Stomach (tissue), 4 donors: ENCODE data around the gene ELOVL7.

Experiments
- CTCF ChIP-seq, 7 experiments: fragments of 450-650 bp in 4 of 7; fragments of 200-600 bp in 3 of 7; sonication (generic) in 3 of 7; IDR thresholded peaks; one replicate each; pipeline ENCODE4 v1.5.1; 2016 to 2019; ENCODE audit warnings: antibody characterized with exemption in 7 of 7, control low read depth in 2 of 7, mild to moderate bottlenecking in 1 of 7
- EP300 ChIP-seq: sonication (generic); formaldehyde crosslinking; IDR thresholded peaks from one replicate; pipeline ENCODE4 v1.6.1; 2017; ENCODE audit warnings: antibody characterized with exemption
- POLR2A ChIP-seq, 4 donors: fragments of 450-650 bp; IDR thresholded peaks; one replicate each; pipeline ENCODE4 v1.6.1; 2016; ENCODE audit warnings: antibody characterized with exemption in 4 of 4, control low read depth in 2 of 4, mild to moderate bottlenecking in 1 of 4, moderate library complexity in 1 of 4
- POLR2AphosphoS5 ChIP-seq, 3 donors: sonication (generic); formaldehyde crosslinking; IDR thresholded peaks; one replicate each; pipeline ENCODE4 v1.6.1; 2016; ENCODE audit warnings: antibody characterized with exemption in 3 of 3

GRCh38 chr5:60727033-60727679 lies 116.9 kb downstream of the ELOVL7 start:
- TF ChIP-seq POLR2A (IDR thresholded peaks at IDR 0.05) (no peak), CTCF (IDR thresholded peaks at IDR 0.05) (no peak), EP300 (no peak), POLR2AphosphoS5 (IDR thresholded peaks at IDR 0.05) (no peak)
